Erythroblast (primary cell): ENCODE data around the gene EFEMP2.

Experiments used
- GATA1 ChIP-seq: IDR thresholded peaks from 2 replicates; pipeline ENCODE4 v1.6.1; 2011; ENCODE audit warnings: low read depth, mild to moderate bottlenecking, control low read depth, low read length, moderate library complexity
- POLR2A ChIP-seq: IDR thresholded peaks from 2 replicates; pipeline ENCODE4 v1.6.1; 2011; ENCODE audit warnings: mild to moderate bottlenecking, low read length

DNA sequence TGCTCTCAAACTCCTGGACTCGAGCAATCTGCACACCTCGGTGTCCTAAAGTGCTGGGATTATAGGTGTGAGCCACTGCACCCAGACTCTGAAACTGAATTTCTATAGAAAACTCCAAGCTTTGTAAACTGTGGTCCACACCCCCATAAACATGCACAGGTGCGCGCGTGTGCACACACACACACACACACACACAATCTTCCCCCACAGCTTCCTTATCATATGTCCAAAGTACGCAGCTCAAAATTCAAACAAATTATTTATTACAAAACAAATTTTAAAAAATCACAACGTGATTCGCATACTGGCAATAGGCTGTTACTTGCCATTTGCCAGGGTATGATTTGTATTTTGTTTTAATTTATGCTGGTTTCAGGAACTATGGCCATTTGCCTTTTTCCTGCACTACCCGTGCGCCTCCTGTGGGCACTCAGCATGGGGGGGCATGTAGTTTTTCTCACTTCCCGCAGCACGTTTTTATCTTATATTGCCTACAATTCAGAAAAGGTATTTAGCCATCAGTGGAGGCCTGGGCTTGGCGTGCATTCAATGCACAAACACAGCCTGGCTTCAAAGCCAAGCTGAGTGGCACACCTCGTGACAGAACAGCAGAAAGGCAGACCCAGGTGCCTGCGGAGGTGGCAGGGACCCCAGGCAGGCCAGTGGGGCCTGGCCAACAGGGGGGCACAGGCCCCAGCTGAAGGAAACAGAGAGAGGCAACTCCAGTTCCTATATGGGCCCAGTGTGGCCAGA, 49.6 kb downstream of the EFEMP2 start:
- TF ChIP-seq POLR2A, result no peak
- TF ChIP-seq GATA1, result no peak
